Measurements from ENCODE around the gene PSD4. TPM values are rescaled to one million over a fixed set of nuclear protein-coding genes. Genes with fewer than 3 reads are reported as not detected.

PSD4 gene
- total RNA-seq, 1 experiment from 2014 or later, result 0.60 TPM

- CTCF ChIA-PET, result no interaction called here
- DNase-seq (ENCODE audit: low spot score), result no peak
- POLR2A ChIA-PET (ENCODE audit: low non-redundant PET), result no interaction called here
- Histone ChIP-seq H3K4me1 (ENCODE audit: insufficient read depth, low read length, poor library complexity, severe bottlenecking) (no peaks in the 10 kb centered on the region), H3K36me3 (ENCODE audit: insufficient read depth, low read length, poor library complexity, severe bottlenecking) (no peaks in the 10 kb centered on the region), H3K27me3 (replicated peaks; ENCODE audit: insufficient read depth, low read depth, low read length, poor library complexity) (no peaks in the 10 kb centered on the region), H3K4me3 (ENCODE audit: low read depth, low read length, poor library complexity, severe bottlenecking) (no peak overlapping the region), H3K9me3 (ENCODE audit: low read depth, low read length, poor library complexity, severe bottlenecking) (no peaks in the 10 kb centered on the region), H3K27ac (ENCODE audit: low read depth, low read length, poor library complexity, severe bottlenecking) (no peak overlapping the region)
- no TSS peak for BruUV-seq (replicated peaks)
- intact Hi-C loops (cut with micrococcal nuclease; ENCODE audit: unreplicated experiment), result no loop called here
- TF ChIP-seq CTCF (conservative IDR thresholded peaks at IDR 0.05; ENCODE audit: low read depth, low read length) (no peak), EZH2 (IDR thresholded peaks at IDR 0.05; ENCODE audit: borderline replicate concordance, low read depth, low read length, poor library complexity, severe bottlenecking) (no peak)
Observed at GRCh38 chr2:113190871-113191270, 17.1 kb downstream of the PSD4 start.

- Histone ChIP-seq H3K27ac (ENCODE audit: low read depth, low read length, poor library complexity, severe bottlenecking) (no peak overlapping the region), H3K4me1 (ENCODE audit: insufficient read depth, low read length, poor library complexity, severe bottlenecking) (no peaks in the 10 kb centered on the region), H3K27me3 (replicated peaks; ENCODE audit: insufficient read depth, low read depth, low read length, poor library complexity) (no peaks in the 10 kb centered on the region), H3K9me3 (ENCODE audit: low read depth, low read length, poor library complexity, severe bottlenecking) (no peaks in the 10 kb centered on the region), H3K36me3 (ENCODE audit: insufficient read depth, low read length, poor library complexity, severe bottlenecking) (no peaks in the 10 kb centered on the region), H3K4me3 (ENCODE audit: low read depth, low read length, poor library complexity, severe bottlenecking) (no peak overlapping the region)
- TF ChIP-seq CTCF (conservative IDR thresholded peaks at IDR 0.05; ENCODE audit: low read depth, low read length), result peak; percentile 44
- no peak for TF ChIP-seq EZH2 (IDR thresholded peaks at IDR 0.05; ENCODE audit: borderline replicate concordance, low read depth, low read length, poor library complexity, severe bottlenecking)
- intact Hi-C loops (cut with micrococcal nuclease; ENCODE audit: unreplicated experiment), result no loop called here
- ChIA-PET POLR2A (ENCODE audit: low non-redundant PET) (no interaction called here), CTCF (no interaction called here)
- BruUV-seq (replicated peaks), result no TSS peak
- no peak for DNase-seq (ENCODE audit: low spot score)
Observed at GRCh38 chr2:113192459-113193100, 18.8 kb downstream of the PSD4 start.

- POLR2A ChIA-PET (ENCODE audit: low non-redundant PET), result no interaction called here
- DNase-seq (ENCODE audit: low spot score), result no peak
- Histone ChIP-seq H3K27me3 (replicated peaks; ENCODE audit: insufficient read depth, low read depth, low read length, poor library complexity) (no peaks in the 10 kb centered on the region), H3K9me3 (ENCODE audit: low read depth, low read length, poor library complexity, severe bottlenecking) (no peaks in the 10 kb centered on the region), H3K4me3 (ENCODE audit: low read depth, low read length, poor library complexity, severe bottlenecking) (no peak overlapping the region), H3K27ac (ENCODE audit: low read depth, low read length, poor library complexity, severe bottlenecking) (no peak overlapping the region), H3K36me3 (ENCODE audit: insufficient read depth, low read length, poor library complexity, severe bottlenecking) (no peaks in the 10 kb centered on the region), H3K4me1 (ENCODE audit: insufficient read depth, low read length, poor library complexity, severe bottlenecking) (no peaks in the 10 kb centered on the region)
- TF ChIP-seq EZH2 (IDR thresholded peaks at IDR 0.05; ENCODE audit: borderline replicate concordance, low read depth, low read length, poor library complexity, severe bottlenecking) (no peak), CTCF (conservative IDR thresholded peaks at IDR 0.05; ENCODE audit: low read depth, low read length) (no peak)
- no TSS peak for BruUV-seq (replicated peaks)
- intact Hi-C loops (cut with micrococcal nuclease; ENCODE audit: unreplicated experiment), result no loop called here
- CTCF ChIA-PET, result no interaction called here
Observed at GRCh38 chr2:113195923-113196501, 22.2 kb downstream of the PSD4 start.
